Stimulated activated CD4-positive, alpha-beta T cell treated with anti-CD3 and anti-CD28 coated beads, TNF-alpha, amount 100 ng/mL, for 48 hours (primary cell): Measurements from ENCODE around the gene ST3GAL2.
"Not testable (repeated sequence)": the region's sequence is repeated elsewhere in the genome, so short reads cannot be mapped to it uniquely, and the experiment has no call there.

ENCODE experiments used
- DNase-seq, 3 donors: peaks; one replicate each; pipeline ENCODE4 v3.0.0-alpha.2; 2020; ENCODE audit warnings: low read depth in 3 of 3

ST3GAL2 gene

DNA sequence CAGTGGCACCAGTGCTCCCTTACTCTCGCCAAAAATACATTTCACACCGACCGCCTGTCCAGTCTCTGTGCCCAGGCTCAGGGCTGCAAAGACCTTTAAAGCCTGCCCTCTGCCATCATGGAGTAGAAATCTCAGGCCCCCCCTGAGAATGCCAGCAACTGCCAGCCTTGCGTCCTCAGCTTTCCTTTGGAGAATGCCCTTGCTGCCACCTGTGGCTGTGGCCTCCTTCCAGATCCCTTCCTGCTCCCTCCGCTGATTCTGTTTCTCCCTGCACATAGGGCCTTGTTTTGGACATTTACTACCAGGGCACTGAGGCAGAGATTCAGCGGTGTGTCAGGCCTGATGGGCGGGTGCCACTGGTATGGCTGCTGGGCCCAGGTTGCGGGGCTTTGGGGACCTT is 28.7 kb upstream of the ST3GAL2 start:
- no peak for DNase-seq

DNA sequence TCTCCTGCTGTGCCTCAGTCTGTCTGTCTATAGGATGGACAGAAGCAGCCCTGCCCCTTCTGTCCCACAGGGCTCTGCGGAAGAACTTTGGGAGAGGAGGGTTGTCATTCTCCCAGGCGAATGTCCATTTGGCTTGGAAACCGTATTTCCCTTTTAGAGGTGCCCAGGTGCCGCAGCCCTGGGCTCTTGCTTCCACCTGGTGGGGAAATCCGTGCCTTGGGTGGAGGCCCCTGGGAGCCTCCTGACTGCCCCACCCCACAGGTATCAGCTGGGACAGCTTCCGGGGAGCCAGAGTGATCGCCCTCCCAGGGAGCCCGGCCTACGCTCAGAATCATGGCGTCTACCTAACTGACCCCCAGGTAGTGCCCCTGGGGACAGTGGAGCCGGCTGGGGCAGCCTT is 28.2 kb upstream of the ST3GAL2 start:
- no peak for DNase-seq

DNA sequence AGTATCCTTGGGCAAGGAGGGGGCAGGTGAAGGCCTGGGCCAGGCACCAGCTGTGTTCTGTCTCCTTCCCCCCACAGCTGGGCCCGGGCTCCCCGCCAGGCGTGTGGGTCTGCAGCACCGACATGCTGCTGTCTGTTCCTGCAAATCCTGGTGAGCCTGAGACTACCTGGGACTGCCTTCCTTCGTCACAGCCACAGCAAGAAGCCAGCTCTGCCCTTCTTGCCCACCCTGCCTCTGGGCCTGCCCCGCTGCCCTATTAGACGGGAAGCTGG is 27.8 kb upstream of the ST3GAL2 start:
- no peak for DNase-seq

DNA sequence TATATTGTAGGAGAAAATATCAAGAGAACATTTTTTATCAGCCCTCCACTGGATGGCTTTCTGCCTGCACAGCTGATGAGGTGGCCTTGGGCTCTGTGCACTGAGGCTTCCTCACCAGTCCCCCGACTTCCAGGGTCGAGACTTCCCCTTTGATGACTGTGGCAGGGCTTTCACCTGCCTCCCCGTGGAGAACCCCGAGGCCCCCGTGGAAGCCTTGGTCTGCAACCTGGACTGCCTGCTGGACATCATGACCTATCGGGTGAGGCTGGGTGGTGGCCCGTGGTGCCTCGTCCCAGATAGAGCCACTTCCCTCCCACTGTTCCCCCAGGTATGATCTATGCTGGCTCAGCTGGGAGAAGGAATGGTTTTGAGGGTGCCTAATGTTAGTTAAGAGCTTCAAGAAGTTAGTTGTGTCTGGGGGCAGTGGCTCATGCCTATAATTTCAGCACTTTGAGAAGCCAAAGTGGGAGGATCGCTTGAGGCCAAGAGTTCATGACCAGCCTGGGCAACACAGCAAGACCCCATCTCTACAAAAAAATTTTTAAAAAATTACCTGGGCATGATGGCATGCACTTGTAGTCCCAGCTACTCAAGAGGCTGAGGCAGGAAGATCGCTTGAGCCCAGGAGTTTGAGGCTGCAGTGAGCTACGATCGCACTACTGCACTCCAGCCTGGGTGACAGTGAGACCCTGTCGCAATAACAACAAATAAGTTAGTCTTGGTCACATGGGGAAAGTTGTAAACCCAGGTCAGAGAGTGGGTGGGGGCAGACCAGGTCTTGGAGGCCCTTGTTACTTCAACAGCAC is 27.3 kb upstream of the ST3GAL2 start:
- DNase-seq, result no peak

DNA sequence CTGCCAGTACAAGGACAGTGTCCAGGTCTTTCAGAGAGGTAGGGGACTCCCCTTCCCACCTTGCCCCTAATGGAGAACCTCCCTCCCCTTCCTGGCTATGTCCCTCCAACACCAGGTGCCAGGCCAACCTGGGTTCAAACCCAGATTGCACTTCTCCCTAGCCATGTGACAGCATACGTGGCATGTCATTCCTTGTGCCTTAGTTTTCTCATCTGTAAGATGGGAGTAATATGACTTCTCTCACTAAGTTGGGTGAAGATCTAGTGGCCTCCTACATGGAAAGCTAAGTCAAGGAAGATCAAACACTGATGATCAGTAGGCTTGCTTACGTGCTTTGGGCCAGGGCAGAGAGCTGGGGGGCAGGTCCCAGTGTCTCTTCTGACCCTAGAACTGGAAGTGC is 24.3 kb upstream of the ST3GAL2 start:
- DNase-seq, result no peak

DNA sequence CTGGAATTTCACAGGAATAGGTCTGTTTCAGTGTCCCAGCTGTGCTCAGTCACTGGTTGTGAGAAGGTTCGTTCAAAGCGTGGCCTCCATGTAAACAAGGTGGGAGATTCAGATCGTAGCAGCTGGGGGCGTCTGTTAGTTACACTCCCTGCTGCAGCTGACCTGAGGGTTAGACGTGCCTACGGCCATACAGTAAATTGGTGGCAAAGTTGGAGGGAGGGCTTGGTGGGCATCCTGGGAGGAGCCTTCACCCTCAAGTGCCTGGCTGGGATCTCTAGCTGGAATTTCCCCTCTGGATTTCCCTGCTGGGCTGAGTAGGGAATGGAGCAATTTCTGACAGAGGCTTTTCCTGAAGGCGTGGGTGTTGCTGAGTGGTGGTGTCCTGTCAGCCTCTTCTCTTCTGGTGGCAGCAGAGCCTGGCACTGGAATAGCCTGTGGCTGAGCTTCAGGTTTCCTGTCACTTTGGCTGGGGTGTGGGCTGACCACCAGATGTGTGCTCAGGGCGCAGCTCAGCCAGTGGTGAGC is 21.9 kb upstream of the ST3GAL2 start:
- DNase-seq, result no peak

DNA sequence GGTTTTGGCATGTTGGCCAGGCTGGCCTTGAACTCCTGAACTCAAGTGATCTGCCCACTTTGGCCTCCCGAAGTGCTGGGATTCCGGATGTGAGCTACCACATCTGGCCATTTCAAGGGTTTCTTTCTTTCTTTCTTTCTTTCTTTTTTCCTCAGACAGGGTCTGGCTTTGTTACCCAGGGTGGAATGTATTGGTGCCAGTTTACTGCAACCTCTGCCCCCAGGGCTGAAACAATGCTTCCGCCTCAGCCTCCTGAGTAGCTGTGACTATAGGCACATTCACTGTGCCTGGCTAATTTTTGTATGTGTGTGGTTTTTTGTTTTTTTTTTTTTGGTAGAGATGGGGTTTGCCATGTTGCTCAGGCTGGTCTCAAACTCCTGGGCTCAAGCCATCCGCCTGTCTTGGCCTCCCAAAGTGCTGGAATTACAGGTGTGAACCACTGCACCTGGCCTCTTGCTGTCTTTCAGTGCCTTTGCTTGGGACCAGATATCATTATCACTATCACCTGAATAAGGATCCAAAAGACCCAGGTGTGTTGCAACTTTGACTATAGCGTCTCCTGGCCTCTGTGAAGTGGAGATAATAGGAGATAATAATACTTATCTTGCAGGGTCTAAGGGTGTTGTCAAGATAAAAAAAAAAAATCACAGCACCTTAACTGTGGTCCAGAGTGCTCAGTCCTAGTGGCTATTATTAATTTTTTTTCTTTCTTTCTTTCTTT is 18.7 kb upstream of the ST3GAL2 start:
- no peak for DNase-seq

DNA sequence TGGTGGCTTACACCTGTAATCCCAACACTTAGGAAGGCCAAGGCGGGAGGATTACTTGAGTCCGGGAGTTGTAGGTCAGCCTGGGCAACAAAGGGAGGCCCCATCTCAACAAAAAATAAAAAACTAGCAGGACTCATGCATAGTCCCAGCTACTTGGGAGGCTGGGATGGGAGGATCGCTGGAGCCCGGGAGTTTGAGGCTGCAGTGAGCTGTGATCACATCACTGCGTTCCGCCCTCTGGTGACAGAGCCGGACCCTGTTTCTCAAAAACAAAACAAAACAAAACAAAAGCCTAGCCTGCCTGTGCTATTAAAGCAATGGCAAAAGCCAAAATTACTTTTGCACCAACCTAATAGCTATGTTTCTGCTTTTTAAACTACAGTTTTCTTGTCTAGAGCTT is 17.0 kb upstream of the ST3GAL2 start:
- no peak for DNase-seq

DNA sequence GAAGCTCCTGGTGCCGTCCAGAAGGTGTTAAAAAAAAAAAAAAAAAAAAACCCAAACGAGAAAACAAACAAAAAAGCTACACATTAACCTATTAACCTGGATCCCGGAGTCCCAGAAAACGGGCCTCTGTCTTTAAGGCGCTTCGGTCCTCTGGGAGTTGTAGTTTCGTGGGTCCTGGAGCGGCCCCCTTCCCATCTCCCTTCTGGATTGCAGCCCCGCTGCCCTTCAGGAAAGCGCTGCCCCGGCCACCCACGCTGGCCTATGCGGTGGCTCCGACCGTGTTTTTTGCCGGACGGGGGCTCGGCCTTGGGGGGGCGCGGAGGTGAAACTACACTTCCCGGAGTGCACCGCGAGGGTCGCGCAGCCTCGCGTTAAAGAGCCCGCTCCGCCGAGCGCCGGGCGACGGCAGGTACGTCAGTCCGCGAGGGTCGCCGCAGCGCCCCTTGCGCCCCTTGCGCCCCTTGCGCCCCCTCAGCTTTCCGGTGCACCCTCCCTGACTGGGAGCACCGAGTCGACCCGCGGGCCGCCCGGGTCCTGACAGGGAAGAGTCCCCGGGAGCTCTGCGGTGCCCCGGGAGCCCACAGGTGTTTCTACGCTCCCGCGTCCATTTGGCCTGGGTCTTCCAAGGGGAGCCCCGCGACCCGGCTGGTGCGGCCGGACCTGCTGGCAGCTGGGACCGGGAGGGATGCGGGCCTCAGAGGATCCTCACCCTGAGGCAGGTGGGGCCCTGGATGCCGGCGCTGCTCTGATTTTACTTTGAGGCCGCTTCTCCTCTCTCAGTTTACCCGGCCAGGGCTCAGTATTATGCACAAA is 15.5 kb upstream of the ST3GAL2 start, which contains the start of gene FCSK:
Gene FCSK (plus strand): TSS at position 374 of the 813 bp plus-strand sequence. CDS start 8,596 bp downstream, outside the sequence.
- peak in 2 of 3 donors; percentile 27 to 57 for DNase-seq

DNA sequence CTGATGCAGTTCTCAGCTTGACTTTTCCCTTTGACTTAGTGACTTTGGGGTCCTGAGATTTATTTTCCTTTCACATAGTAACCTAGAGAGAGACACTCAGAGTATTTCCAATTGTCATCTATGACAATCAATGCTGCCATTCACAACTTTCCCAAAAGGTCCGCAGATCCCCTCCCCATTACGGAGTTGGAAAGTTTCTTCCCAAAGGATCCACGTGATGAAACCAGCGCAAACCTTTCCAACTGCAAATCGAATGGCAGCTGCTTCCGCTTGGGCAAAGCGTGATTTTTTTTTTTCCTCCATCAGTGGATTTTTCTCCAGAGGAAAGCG is 15.0 kb upstream of the ST3GAL2 start:
- DNase-seq, result no peak

DNA sequence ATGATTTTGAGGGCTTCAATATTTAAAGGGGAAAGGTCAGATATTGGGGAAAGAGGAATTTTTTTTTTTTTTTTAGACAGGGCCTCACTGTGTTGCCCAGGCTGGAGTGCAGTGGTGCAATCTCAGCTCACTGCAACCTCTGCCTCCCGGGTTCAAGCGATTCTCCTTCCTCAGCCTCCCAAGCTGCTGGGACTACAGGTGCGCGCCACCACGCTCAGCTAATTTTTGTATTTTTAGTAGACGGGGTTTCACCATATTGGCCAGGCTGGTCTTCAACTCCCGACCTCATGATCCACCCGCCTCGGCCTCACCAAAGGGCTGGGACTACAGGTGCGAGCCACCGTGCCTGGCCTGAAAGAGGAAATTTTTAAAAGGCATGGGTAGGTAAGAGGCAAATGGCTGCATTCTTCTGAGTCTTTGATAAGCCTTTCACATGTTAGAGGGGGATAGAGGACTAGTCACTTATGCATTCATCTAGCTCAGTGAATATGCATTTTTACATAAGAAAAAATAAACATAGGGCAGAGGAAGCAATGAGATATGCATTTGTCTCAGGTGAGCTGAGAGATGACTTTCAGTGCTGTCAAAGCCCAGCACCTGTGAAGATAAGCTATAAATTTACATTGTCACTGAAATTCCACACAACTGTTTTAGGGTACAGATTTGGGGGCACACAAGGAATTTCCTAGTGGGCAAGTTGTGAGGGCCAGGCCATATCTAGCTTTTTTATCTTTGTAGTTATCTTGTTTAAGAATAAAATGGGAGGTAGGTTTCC is 14.4 kb upstream of the ST3GAL2 start:
- DNase-seq, result no peak

DNA sequence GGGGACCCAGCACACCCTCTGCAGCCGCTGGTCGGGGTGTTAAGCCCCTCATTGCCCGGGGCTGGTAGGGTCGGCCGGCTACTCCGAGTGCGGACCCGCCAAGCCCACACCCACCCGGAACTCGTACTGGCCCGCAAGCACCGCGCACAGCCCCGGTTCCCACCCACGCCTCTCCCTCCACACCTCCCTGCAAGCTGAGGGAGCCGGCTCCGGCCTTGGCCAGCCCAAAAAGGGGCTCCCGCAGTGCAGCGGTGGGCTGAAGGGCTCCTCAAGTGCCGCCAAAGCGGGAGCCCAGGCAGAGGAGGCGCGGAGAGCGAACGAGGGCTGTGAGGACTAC is 12.1 kb upstream of the ST3GAL2 start:
- not testable (repeated sequence) for DNase-seq

DNA sequence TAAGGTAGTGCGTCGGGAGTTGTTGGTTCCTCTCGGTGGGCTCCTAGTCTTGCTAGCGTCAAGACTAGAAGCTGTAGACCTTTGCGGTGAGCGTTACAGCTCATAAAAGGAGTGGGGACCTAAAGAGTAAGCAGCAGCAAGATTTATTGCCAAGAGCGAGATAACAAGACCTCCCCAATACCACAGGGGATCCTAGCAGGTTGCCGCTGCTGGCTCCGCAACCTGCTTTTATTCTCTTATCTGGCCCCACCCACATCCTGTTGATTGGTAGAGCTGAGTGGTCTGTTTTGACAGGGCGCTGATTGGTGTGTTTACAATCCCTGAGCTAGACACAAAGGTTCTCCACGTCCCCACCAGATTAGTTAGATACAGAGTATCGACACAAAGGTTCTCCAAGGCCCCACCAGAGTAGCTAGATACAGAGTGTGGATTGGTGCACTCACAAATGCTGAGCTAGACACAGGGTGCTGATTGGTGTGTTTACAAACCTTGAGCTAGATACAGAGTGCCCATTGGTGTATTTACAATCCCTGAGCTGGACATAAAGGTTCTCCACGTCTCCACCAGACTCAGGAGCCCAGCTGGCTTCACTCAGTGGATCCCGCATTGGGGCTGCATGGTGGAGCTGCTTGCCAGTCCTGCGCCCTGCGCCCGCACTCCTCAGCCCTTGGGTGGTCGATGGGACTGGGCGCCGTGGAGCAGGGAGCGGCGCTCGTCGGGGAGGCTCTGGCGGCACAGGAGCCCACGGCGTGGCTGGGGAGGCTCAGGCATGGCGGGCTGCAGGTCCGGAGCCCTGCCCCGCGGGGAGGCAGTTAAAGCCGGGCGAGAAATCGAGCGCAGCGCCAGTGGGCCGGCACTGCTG is 11.5 kb upstream of the ST3GAL2 start:
- not testable (repeated sequence) for DNase-seq

DNA sequence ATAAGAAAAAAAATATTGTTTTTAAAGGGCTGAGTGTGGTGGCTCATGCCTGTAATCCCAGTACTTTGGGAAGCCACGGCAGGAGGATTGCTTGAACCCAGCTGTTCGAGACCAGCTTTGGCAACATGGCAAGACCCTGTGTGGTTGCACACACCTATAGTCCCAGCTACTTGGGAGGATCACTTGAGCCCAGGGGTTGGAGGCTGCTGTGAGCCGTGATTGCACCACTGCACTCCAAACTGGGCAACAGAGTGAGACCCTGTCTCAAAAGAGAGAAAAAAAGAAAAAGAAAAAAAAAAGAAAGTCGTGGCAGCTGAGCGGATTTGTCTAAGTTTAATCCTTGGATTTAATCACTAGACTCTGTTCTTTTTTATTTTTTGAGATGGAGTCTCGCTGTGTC is 9.2 kb upstream of the ST3GAL2 start:
- DNase-seq, result no peak

DNA sequence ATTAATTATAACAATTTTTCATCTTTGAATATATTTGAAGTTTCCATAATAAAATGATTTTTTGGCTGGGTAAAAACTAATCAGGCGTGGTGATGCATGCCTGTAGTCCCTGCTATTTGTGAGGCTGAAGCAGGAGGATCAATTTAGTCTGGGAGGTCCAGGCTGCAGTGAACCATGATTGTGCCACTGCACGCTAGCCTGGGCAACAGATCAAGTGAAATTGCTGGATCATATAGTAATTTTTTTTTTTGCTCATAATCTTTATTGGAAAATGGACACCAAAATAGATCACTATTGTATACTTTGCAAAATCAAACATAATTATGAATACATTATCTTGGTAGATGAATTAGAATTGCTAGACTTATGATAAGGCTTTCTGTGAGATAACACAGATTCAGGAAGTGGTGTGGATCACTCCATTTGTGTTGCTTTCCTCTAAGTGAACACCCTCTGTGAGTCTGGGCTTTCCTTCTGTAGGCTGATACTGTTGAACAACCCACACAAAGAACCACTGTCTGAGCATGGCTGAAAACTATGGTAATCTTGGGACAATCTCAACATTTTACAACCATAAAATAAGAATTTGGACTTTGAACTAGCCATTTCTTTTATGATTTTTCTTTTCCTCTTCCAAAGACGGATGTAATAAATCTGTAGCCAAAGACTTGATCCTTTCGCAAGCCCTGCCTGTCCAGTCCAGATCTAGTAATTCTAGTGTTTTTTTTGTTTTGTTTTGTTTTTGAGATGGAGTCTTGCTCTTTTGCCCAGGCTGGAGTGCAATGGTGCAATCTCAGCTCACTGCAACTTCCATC is 5.6 kb upstream of the ST3GAL2 start:
- no peak for DNase-seq

DNA sequence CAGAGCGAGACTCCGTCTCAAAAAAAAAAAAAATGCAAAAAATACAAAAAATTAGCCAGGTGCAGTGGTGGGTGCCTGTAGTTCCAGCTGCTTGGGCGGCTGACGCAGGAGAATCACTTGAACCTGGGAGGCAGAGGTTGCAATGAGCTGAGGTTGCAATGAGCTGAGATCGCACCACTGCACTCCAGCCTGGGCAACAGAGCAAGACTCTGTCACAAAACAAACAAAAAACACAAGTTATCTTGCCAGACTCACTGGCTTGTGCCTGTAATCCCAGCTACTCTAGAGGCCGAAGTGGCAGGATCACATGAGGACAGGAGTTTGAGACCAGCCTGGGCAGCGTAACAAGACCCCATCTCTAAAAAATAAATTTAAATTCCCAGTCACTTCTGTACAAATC is 3.4 kb upstream of the ST3GAL2 start:
- no peak for DNase-seq

DNA sequence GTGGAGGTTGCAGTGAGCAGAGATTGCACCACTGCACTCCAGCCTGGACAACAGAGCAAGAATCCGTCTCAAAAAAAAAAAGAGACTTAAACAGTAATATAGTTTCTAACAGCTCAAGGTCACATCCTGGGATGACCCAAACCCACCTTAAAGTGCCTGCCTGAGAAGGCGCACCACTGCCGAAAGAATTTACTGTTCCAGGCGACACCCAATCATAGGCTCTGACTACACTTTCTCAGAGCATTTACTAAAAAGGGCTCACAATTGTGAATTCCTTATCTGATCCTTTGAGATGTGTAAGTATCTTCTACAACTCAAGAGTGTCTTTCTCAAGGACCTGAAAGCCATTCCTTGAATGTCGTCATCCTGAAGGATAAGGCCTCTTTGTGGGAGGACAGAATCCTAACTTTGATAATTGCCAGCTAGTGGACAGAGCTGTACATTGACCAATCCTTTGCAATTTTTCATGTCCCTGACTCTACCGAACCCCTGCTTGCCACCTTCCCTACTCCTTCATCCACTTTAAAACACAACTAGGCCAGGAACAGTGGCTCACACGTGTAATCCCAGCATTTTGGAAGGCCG is 2.6 kb upstream of the ST3GAL2 start:
- no peak for DNase-seq

DNA sequence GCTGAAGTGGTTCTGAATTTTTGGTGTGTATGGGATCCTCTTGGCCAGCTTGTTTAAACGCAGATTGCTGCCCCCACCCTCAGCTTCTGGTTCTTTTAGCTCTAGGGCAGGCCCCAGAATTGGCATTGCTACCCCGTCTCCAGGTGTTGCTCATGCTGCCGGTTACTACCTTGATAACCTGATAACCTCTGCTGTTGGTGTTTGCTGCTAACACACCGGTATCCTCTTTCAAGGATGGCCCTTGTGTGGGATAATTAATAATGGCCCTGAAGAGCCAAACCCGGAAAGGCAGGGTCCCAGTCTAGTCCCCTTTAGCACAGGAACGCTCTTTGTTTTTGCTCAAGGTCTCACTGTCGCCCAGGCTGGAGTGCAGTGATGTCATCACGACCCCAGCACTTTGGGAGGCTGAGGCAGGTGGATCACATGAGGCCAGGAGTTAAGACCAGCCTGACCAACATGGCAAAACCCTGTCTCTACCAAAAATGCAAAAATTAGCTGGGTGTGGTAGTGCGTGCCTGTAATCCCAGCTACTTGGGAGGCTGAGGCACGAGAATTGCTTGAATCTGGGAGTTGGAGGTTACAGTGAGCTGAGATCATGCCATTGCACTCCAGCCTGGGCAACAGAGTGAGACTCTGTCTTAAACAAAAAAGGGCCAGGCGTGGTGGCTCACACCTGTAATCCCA is 1.3 kb upstream of the ST3GAL2 start:
- DNase-seq, result no peak

DNA sequence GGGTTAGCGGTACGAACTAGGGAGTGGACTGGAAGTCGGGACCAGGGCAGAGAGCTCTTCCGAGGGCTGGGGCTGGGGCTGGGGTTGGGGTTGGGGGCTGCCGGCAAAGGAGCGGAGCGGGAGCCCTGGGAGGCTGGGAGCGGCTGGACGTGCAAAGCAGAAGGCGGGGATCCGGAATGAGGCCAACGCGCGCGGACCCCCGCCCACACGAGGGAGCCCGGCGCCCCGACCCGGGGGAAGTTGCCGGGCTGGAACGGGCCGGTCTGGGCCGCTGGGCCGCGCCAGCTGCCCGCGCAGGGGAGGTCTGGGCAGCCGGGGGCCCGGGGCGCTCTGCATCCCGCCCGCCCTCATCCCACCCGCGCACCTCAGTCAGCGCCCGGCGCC is 323 bp downstream of the ST3GAL2 start:
- DNase-seq, result no peak
